ENCODE results near the gene CHST2. TPM values are rescaled to one million over a fixed set of nuclear protein-coding genes. Genes with fewer than 3 reads are reported as not detected.

The CHST2 gene
- total RNA-seq, 1 donor from 2014 or later: 5.9 TPM

GRCh38 chr3:143173242-143173641, 53.7 kb downstream of the CHST2 start:
- H3K9ac ChIP-seq: no peak overlapping the region
- Mint-ChIP-seq H3K27ac (no peak overlapping the region), H3K9me3 (peaks cover 22% of the 10 kb centered on the region), H3K27me3 (ENCODE audit: insufficient read depth, low read depth) (peaks cover 5% of the 10 kb centered on the region), H3K4me3 (no peak overlapping the region), H3K36me3 (no peaks in the 10 kb centered on the region), H3K4me1 (peaks cover 17% of the 10 kb centered on the region)
- no peaks in the 10 kb centered on the region for H3F3A ChIP-seq (ENCODE audit: low read depth)
- no peaks in the 10 kb centered on the region for H3K27me3 ChIP-seq
- no peaks in the 10 kb centered on the region for H3K4me1 ChIP-seq
- DNase-seq (ENCODE audit: low spot score): no peak
- no peak overlapping the region for H3K4me2 ChIP-seq
- H2AFZ ChIP-seq (replicated peaks): no peak overlapping the region
- H3K36me3 ChIP-seq: no peaks in the 10 kb centered on the region
- no peaks in the 10 kb centered on the region for H4K20me1 ChIP-seq (ENCODE audit: low read depth)
- no peak overlapping the region for H3K27ac ChIP-seq
- no peak for TF ChIP-seq CTCF (IDR thresholded peaks at IDR 0.05)
- no peak for TF ChIP-seq EZH2phosphoT487 (IDR thresholded peaks at IDR 0.05)
- no peak for TF ChIP-seq EZH2 (IDR thresholded peaks at IDR 0.05)
- H3K4me3 ChIP-seq: no peak overlapping the region
- no peaks in the 10 kb centered on the region for H3K79me2 ChIP-seq (ENCODE audit: low read depth)
- peaks cover 6% of the 10 kb centered on the region for H3K9me3 ChIP-seq (ENCODE audit: low read depth)

Other genes with a start within 250 kb of the CHST2 start
- 18.2 and 32.5 TPM in 2 replicates for gene PCOLCE2, start 230.7 kb upstream of the CHST2 start, total RNA-seq (ENCODE audit: low replicate concordance)
- 1.7 and 2.2 TPM in 2 replicates for gene PAQR9, start 156.1 kb upstream of the CHST2 start, total RNA-seq (ENCODE audit: low replicate concordance)
- gene U2SURP, start 118.2 kb upstream of the CHST2 start, total RNA-seq (ENCODE audit: low replicate concordance): 148 and 232 TPM in 2 replicates